Measurements from ENCODE around the gene DAPK1. TPM values are rescaled to one million over a fixed set of nuclear protein-coding genes. Genes with fewer than 3 reads are reported as not detected.
A peak's percentile ranks its signal among the peaks of the same experiment; 100 is the strongest.

Gene DAPK1
- total and polyA plus RNA-seq, 2 donors: 12.1 to 79.2 TPM

DNA sequence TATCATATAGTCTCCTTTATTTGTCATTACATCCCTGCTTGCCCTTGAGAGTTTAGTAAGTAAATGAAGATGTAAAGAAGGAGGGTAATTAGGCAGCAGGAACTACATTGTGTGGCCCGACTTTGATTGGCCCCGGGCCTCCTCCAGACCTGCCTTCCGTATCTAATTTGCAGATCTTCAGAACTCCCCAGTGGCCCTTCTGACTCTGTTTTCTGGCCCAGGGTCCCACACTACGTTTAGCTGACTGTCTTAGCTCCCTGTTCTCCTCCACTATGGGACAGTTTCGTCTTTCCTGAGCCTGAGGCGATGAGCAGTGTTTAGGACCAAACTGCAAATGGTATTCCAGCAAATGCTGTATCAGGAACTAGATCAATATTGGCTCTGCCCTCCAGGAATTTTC, 206.7 kb downstream of the DAPK1 start:
- DNase-seq (ENCODE audit: extremely low spot score): no peak
- Histone ChIP-seq H3K4me1 (ENCODE audit: insufficient read depth) (no peaks in the 10 kb centered on the region), H3K36me3 (ENCODE audit: insufficient read depth) (no peaks in the 10 kb centered on the region), H3K27ac (ENCODE audit: low read depth) (no peak overlapping the region), H3K4me3 (ENCODE audit: low read depth, low read length) (no peak overlapping the region)
- 78% methylated on average over 6 of the region's 6 CpGs for whole genome bisulfite sequencing

DNA sequence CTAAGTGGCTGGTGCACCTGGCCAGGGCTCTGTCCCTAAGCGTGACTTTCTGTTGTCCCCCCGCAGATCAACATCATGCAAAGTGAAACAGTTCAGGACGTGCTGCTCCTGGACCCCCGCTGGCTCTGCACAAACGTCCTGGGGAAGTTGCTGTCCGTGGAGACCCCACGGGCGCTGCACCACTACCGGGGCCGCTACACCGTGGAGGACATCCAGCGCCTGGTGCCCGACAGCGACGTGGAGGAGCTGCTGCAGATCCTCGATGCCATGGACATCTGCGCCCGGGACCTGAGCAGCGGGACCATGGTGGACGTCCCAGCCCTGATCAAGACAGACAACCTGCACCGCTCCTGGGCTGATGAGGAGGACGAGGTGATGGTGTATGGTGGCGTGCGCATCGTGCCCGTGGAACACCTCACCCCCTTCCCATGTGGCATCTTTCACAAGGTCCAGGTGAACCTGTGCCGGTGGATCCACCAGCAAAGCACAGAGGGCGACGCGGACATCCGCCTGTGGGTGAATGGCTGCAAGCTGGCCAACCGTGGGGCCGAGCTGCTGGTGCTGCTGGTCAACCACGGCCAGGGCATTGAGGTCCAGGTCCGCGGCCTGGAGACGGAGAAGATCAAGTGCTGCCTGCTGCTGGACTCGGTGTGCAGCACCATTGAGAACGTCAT, 208.5 kb downstream of the DAPK1 start:
- whole genome bisulfite sequencing: 95% methylated on average over 39 of the region's 39 CpGs
- DNase-seq (ENCODE audit: extremely low spot score): no peak
- no peaks in the 10 kb centered on the region for H3K36me3 ChIP-seq (ENCODE audit: insufficient read depth)
- H3K4me3 ChIP-seq (ENCODE audit: low read depth, low read length): no peak overlapping the region
- no peak overlapping the region for H3K27ac ChIP-seq (ENCODE audit: low read depth)
- H3K4me1 ChIP-seq (ENCODE audit: insufficient read depth): no peaks in the 10 kb centered on the region

- H3K36me3 ChIP-seq (ENCODE audit: insufficient read depth): no peaks in the 10 kb centered on the region
- no peak for DNase-seq (ENCODE audit: extremely low spot score)
- H3K4me3 ChIP-seq (ENCODE audit: low read depth, low read length): no peak overlapping the region
- H3K27ac ChIP-seq (ENCODE audit: low read depth): no peak overlapping the region
- H3K4me1 ChIP-seq (ENCODE audit: insufficient read depth): no peaks in the 10 kb centered on the region
- WGBS: 41% methylated on average over 6 of the region's 6 CpGs
Observed at GRCh38 chr9:87707805-87708506, 210.3 kb downstream of the DAPK1 start.

DNA sequence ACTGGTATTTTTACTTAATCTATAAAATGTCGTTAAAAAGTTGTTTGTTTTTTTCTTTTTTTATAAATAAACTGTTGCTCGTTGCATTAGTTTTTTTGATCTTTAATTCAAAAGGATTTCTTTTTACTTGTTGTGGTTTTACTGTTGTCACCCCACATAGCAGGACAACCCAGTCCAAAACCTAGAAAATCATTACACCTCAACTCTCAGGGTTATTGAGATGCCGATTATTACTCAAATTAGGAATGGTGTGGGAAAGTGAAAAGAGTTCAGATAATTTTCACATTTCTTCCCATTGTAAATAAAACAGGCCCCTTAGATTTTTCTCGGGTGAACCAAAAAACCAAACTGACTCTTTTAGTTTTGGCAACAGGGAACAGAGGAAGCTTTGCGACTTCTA, 210.9 kb downstream of the DAPK1 start:
- Histone ChIP-seq H3K36me3 (ENCODE audit: insufficient read depth) (no peaks in the 10 kb centered on the region), H3K4me3 (ENCODE audit: low read depth, low read length) (no peak overlapping the region), H3K4me1 (ENCODE audit: insufficient read depth) (no peaks in the 10 kb centered on the region), H3K27ac (ENCODE audit: low read depth) (no peak overlapping the region)
- no peak for DNase-seq (ENCODE audit: extremely low spot score)
- WGBS: 79% methylated on average over 5 of the region's 5 CpGs

DNA sequence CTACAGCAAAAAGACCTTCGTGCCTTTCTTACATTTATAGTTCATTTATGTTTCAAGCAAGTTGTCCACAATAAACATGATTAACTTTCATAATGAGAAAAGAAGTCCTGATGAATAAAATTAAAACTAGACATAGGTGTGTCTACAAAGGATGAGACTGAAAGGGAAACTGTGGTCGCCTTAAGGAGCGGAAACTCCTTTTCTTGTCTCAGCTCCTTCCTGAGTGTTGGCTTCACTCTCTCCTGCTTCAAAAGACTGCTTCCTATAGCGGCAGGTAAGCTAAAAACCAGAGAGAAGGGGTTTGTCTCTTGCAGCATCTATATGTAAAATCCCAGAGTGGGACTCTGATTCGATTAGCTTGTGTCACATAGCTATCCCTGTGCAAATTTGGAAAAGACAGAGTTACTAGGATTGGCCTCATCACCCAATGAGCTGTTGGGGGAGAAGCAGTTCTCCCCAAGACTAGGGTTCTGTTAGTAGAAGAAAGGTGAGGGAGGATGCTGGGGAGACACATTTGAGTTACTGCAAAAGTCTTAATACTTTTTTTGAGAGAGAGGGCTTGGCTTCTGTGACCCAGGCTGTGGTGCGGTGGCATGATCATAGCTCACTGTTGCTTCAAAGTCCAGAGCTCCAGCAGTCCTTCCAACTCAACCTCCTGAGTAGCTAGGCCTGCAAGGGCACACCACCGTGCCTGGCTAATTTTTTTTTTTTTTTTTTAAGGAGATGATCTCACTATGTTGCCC, 211.5 kb downstream of the DAPK1 start:
- H3K27ac ChIP-seq (ENCODE audit: low read depth): no peak overlapping the region
- 83% methylated on average over 7 of the region's 7 CpGs for WGBS

DNA sequence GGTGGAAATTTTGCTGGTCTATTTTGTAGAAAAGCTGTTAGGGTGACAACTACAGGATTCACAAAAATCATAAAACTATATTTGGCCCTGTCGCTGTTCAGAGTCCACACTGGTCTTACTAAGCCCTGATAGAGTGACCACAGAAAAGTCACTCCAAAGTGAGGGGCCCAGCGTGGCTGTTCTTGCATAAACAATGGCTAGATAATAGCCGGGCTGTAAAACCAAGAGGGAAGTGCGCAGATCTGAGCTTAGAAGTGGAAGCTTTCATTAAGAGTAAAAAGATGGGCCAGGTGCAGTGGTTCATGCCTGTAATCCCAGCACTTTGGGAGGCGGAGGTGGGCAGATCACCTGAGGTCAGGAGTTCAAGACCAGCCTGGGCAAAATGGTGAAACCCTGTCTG, 212.8 kb downstream of the DAPK1 start:
- Histone ChIP-seq H3K36me3 (ENCODE audit: insufficient read depth) (no peaks in the 10 kb centered on the region), H3K4me1 (ENCODE audit: insufficient read depth) (no peaks in the 10 kb centered on the region), H3K27ac (ENCODE audit: low read depth) (no peak overlapping the region), H3K4me3 (ENCODE audit: low read depth, low read length) (no peak overlapping the region)
- DNase-seq (ENCODE audit: extremely low spot score): no peak
- 71% methylated on average over 5 of the region's 5 CpGs for WGBS

More for the DNA sequence above, 211.5 kb downstream of the DAPK1 start:
- H3K4me1 ChIP-seq (ENCODE audit: insufficient read depth): no peaks in the 10 kb centered on the region
- no peak for DNase-seq (ENCODE audit: extremely low spot score)
- no peak overlapping the region for H3K4me3 ChIP-seq (ENCODE audit: low read depth, low read length)
- no peaks in the 10 kb centered on the region for H3K36me3 ChIP-seq (ENCODE audit: insufficient read depth)

- DNase-seq (ENCODE audit: extremely low spot score): no peak
- 67% methylated on average over 9 of the region's 9 CpGs for WGBS
- no peak overlapping the region for H3K4me3 ChIP-seq (ENCODE audit: low read depth, low read length)
- no peaks in the 10 kb centered on the region for H3K36me3 ChIP-seq (ENCODE audit: insufficient read depth)
- H3K4me1 ChIP-seq (ENCODE audit: insufficient read depth): no peaks in the 10 kb centered on the region
- H3K27ac ChIP-seq (ENCODE audit: low read depth): no peak overlapping the region
Observed at GRCh38 chr9:87711857-87712800, 214.5 kb downstream of the DAPK1 start.

GRCh38 chr9:87712801-87713277, 215.2 kb downstream of the DAPK1 start:
- no peak overlapping the region for H3K4me3 ChIP-seq (ENCODE audit: low read depth, low read length)

GRCh38 chr9:87713278-87713987, 215.8 kb downstream of the DAPK1 start:
- H3K4me1 ChIP-seq (ENCODE audit: insufficient read depth): no peaks in the 10 kb centered on the region
- no peak overlapping the region for H3K4me3 ChIP-seq (ENCODE audit: low read depth, low read length)
- peak overlapping the region; percentile 62 for H3K27ac ChIP-seq (ENCODE audit: low read depth)
- H3K36me3 ChIP-seq (ENCODE audit: insufficient read depth): no peaks in the 10 kb centered on the region
- 20% methylated on average over 11 of the region's 11 CpGs for WGBS
- no peak for DNase-seq (ENCODE audit: extremely low spot score)

More at GRCh38 chr9:87712801-87713277, 215.2 kb downstream of the DAPK1 start:
- no peaks in the 10 kb centered on the region for H3K36me3 ChIP-seq (ENCODE audit: insufficient read depth)
- 92% methylated on average over 6 of the region's 6 CpGs for WGBS
- H3K27ac ChIP-seq (ENCODE audit: low read depth): peak overlapping the region; percentile 62
- no peak for DNase-seq (ENCODE audit: extremely low spot score)
- H3K4me1 ChIP-seq (ENCODE audit: insufficient read depth): no peaks in the 10 kb centered on the region

GRCh38 chr9:87713988-87714330, 216.3 kb downstream of the DAPK1 start:
- Histone ChIP-seq H3K4me1 (ENCODE audit: insufficient read depth) (no peaks in the 10 kb centered on the region), H3K36me3 (ENCODE audit: insufficient read depth) (no peaks in the 10 kb centered on the region), H3K27ac (ENCODE audit: low read depth) (no peak overlapping the region), H3K4me3 (ENCODE audit: low read depth, low read length) (no peak overlapping the region)
- WGBS: 34% methylated on average over 5 of the region's 5 CpGs
- DNase-seq (ENCODE audit: extremely low spot score): no peak

DNA sequence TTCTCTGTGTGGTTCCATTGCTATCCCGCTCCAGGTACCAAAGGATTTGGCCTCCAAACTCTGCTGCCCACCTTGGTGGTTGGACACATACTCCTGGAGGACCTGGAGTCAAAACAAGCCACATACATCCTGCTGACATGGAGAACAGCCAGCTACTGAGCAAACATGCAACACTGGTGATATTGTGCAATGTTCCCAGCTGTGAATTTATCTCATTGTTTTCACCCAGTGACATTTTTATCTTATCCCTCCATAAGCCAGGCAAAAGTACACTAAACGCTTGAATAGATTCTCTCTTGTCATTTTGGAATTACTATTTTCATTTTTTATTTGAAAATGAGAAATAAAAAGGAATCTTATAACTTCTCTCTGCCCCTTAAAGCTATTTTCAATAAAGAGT, 217.2 kb downstream of the DAPK1 start:
- H3K4me3 ChIP-seq (ENCODE audit: low read depth, low read length): no peak overlapping the region
- WGBS: 54% methylated on average over 2 of the region's 2 CpGs
- DNase-seq (ENCODE audit: extremely low spot score): no peak
- no peak overlapping the region for H3K27ac ChIP-seq (ENCODE audit: low read depth)
- no peaks in the 10 kb centered on the region for H3K36me3 ChIP-seq (ENCODE audit: insufficient read depth)
- H3K4me1 ChIP-seq (ENCODE audit: insufficient read depth): no peaks in the 10 kb centered on the region

- Histone ChIP-seq H3K4me3 (ENCODE audit: low read depth, low read length) (no peak overlapping the region), H3K27ac (ENCODE audit: low read depth) (no peak overlapping the region), H3K4me1 (ENCODE audit: insufficient read depth) (no peaks in the 10 kb centered on the region), H3K36me3 (ENCODE audit: insufficient read depth) (no peaks in the 10 kb centered on the region)
- no peak for DNase-seq (ENCODE audit: extremely low spot score)
- WGBS: 77% methylated on average over 2 of the region's 2 CpGs
Observed at GRCh38 chr9:87716141-87716540, 218.5 kb downstream of the DAPK1 start.

All from urinary bladder (tissue), 4 donors.